Measurements from ENCODE around the gene MAPKAP1. TPM values are rescaled to one million over a fixed set of nuclear protein-coding genes. Genes with fewer than 3 reads are reported as not detected.

MAPKAP1 gene
- total and polyA plus RNA-seq, 9 of the 15 experiments (the other 6 are each of a cell fraction or from before 2014, with no cell fraction given): 2.6 to 82.1 (median 61.1) TPM

DNA sequence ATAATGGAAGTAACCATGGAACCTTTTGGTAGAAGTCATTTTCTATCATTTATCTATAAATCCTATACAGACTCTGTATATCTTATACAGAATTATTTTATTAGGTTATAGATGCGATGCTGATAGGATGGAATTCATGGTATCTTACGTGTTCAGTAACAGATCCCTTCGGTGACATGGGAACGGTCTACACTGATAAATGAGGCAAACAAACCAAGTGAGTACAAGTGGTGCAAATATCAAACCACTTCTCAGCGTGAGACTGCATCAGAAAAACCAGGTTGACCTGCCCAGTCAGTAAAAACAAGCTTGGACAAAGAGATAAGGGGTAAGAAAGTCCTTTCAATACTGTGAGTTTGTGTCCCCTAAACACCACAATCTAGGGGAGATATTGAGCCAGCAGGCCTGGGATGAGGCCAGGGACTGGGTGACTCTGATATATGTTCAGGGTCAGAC is 229.9 kb downstream of the MAPKAP1 start (continued):
- TF ChIP-seq NFYB (IDR thresholded peaks at IDR 0.05; ENCODE audit: extremely low read depth, insufficient read length) (no peak), SNRNP70 (optimal IDR thresholded peaks at IDR 0.05; ENCODE audit: low read depth, low read length) (no peak), SUPT5H (IDR thresholded peaks at IDR 0.05) (no peak), MYBL2 (IDR thresholded peaks at IDR 0.05; ENCODE audit: low read depth) (no peak), MYBL2 (CRISPR knock-in tag; IDR thresholded peaks at IDR 0.05; ENCODE audit: borderline replicate concordance) (no peak), PCBP2 (IDR thresholded peaks at IDR 0.05; ENCODE audit: low read depth, low read length, poor library complexity, severe bottlenecking) (no peak), SMC3 (conservative IDR thresholded peaks at IDR 0.05; ENCODE audit: insufficient read depth, low read depth, low read length) (no peak), TAF15 (IDR thresholded peaks at IDR 0.05; ENCODE audit: low read depth, low read length) (no peak), CXXC5 (CRISPR knock-in tag; IDR thresholded peaks at IDR 0.05) (peak; percentile 45; the same call in 1 of the 2 replicates), GABPA (tag; conservative IDR thresholded peaks at IDR 0.05; ENCODE audit: low read depth) (no peak), TAF7 (tag; IDR thresholded peaks at IDR 0.05) (no peak), WHSC1 (IDR thresholded peaks at IDR 0.05; ENCODE audit: low read length) (no peak), SMARCA5 (IDR thresholded peaks at IDR 0.05) (no peak)
- TF ChIP-seq, protein P1, sequence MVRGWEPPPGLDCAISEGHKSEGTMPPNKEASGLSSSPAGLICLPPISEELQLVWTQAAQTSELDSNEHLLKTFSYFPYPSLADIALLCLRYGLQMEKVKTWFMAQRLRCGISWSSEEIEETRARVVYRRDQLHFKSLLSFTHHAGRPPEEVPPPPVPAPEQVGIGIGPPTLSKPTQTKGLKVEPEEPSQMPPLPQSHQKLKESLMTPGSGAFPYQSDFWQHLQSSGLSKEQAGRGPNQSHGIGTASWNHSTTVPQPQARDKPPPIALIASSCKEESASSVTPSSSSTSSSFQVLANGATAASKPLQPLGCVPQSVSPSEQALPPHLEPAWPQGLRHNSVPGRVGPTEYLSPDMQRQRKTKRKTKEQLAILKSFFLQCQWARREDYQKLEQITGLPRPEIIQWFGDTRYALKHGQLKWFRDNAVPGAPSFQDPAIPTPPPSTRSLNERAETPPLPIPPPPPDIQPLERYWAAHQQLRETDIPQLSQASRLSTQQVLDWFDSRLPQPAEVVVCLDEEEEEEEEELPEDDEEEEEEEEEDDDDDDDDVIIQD (CRISPR knock-in tag; IDR thresholded peaks at IDR 0.05): no peak
- TF ChIP-seq, protein P2, sequence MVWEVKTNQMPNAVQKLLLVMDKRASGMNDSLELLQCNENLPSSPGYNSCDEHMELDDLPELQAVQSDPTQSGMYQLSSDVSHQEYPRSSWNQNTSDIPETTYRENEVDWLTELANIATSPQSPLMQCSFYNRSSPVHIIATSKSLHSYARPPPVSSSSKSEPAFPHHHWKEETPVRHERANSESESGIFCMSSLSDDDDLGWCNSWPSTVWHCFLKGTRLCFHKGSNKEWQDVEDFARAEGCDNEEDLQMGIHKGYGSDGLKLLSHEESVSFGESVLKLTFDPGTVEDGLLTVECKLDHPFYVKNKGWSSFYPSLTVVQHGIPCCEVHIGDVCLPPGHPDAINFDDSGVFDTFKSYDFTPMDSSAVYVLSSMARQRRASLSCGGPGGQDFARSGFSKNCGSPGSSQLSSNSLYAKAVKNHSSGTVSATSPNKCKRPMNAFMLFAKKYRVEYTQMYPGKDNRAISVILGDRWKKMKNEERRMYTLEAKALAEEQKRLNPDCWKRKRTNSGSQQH (CRISPR knock-in tag; IDR thresholded peaks at IDR 0.05): no peak
- TF ChIP-seq, protein P3, sequence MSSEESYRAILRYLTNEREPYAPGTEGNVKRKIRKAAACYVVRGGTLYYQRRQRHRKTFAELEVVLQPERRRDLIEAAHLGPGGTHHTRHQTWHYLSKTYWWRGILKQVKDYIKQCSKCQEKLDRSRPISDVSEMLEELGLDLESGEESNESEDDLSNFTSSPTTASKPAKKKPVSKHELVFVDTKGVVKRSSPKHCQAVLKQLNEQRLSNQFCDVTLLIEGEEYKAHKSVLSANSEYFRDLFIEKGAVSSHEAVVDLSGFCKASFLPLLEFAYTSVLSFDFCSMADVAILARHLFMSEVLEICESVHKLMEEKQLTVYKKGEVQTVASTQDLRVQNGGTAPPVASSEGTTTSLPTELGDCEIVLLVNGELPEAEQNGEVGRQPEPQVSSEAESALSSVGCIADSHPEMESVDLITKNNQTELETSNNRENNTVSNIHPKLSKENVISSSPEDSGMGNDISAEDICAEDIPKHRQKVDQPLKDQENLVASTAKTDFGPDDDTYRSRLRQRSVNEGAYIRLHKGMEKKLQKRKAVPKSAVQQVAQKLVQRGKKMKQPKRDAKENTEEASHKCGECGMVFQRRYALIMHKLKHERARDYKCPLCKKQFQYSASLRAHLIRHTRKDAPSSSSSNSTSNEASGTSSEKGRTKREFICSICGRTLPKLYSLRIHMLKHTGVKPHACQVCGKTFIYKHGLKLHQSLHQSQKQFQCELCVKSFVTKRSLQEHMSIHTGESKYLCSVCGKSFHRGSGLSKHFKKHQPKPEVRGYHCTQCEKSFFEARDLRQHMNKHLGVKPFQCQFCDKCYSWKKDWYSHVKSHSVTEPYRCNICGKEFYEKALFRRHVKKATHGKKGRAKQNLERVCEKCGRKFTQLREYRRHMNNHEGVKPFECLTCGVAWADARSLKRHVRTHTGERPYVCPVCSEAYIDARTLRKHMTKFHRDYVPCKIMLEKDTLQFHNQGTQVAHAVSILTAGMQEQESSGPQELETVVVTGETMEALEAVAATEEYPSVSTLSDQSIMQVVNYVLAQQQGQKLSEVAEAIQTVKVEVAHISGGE (CRISPR knock-in tag; IDR thresholded peaks at IDR 0.05): peak in 1 of 3 experiments; percentile 70; a peak in 1 of 6 replicates
- TF ChIP-seq, protein P4, sequence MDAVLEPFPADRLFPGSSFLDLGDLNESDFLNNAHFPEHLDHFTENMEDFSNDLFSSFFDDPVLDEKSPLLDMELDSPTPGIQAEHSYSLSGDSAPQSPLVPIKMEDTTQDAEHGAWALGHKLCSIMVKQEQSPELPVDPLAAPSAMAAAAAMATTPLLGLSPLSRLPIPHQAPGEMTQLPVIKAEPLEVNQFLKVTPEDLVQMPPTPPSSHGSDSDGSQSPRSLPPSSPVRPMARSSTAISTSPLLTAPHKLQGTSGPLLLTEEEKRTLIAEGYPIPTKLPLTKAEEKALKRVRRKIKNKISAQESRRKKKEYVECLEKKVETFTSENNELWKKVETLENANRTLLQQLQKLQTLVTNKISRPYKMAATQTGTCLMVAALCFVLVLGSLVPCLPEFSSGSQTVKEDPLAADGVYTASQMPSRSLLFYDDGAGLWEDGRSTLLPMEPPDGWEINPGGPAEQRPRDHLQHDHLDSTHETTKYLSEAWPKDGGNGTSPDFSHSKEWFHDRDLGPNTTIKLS (IDR thresholded peaks at IDR 0.05; ENCODE audit: borderline replicate concordance, low read depth): no peak
- TF ChIP-seq, protein P5, sequence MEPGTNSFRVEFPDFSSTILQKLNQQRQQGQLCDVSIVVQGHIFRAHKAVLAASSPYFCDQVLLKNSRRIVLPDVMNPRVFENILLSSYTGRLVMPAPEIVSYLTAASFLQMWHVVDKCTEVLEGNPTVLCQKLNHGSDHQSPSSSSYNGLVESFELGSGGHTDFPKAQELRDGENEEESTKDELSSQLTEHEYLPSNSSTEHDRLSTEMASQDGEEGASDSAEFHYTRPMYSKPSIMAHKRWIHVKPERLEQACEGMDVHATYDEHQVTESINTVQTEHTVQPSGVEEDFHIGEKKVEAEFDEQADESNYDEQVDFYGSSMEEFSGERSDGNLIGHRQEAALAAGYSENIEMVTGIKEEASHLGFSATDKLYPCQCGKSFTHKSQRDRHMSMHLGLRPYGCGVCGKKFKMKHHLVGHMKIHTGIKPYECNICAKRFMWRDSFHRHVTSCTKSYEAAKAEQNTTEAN (CRISPR knock-in tag; IDR thresholded peaks at IDR 0.05): no peak

Measured in K562 (cell line).